Fibroblast of lung (primary cell): ENCODE measurements around the gene WNT6. TPM values are rescaled to one million over a fixed set of nuclear protein-coding genes. Genes with fewer than 3 reads are reported as not detected.

Experiments used
- DNase-seq, 2 donors: peaks; one replicate each; pipeline versions ENCODE4 v3.0.0 to v3.0.0-alpha.2; 2010; ENCODE audit warnings: low read depth in 2 of 2
- H2AFZ ChIP-seq: 2 replicates; pipeline ENCODE4 v1.5.1; 2012; ENCODE audit warnings: low read length, control low read depth, inconsistent platforms
- H3K27ac ChIP-seq: 2 replicates; pipeline ENCODE4 v1.5.1; 2011; ENCODE audit warnings: low read length, control low read depth; ENCODE audit not compliant: insufficient read depth
- H3K27me3 ChIP-seq: 2 replicates; pipeline ENCODE4 v1.5.1; 2011; ENCODE audit warnings: mild to moderate bottlenecking, low read length; ENCODE audit not compliant: control insufficient read depth, insufficient read depth
- H3K36me3 ChIP-seq: 2 replicates; pipeline ENCODE4 v1.5.1; 2011; ENCODE audit warnings: low read length; ENCODE audit not compliant: control insufficient read depth, insufficient read depth
- H3K4me1 ChIP-seq: 2 replicates; pipeline ENCODE4 v1.5.1; 2011; ENCODE audit warnings: low read length; ENCODE audit not compliant: control insufficient read depth, insufficient read depth; ENCODE audit errors: extremely low read depth
- H3K4me2 ChIP-seq: 2 replicates; pipeline ENCODE4 v1.5.1; 2011; ENCODE audit warnings: low read length, control low read depth; ENCODE audit not compliant: insufficient read depth; ENCODE audit errors: extremely low read depth
- H3K4me3 ChIP-seq, 4 experiments: fragments of 200-600 bp in 1 of 4; sonication (generic) in 1 of 4; replicated peaks in 1 of 4; 2 replicates each; pipeline ENCODE4 v1.5.1; 2011 to 2016; ENCODE audit warnings: low read length in 4 of 4, low read depth in 3 of 4, mild to moderate bottlenecking in 3 of 4, control low read depth in 2 of 4, inconsistent platforms in 1 of 4, mixed read lengths in 1 of 4; ENCODE audit not compliant: insufficient read depth in 1 of 4; ENCODE audit errors: control extremely low read depth in 1 of 4
- H3K79me2 ChIP-seq: 2 replicates; pipeline ENCODE4 v1.5.1; 2012; ENCODE audit warnings: mild to moderate bottlenecking, low read length, inconsistent platforms; ENCODE audit not compliant: control insufficient read depth, insufficient read depth
- H3K9ac ChIP-seq: 2 replicates; pipeline ENCODE4 v1.5.1; 2011; ENCODE audit warnings: mild to moderate bottlenecking, low read length, control low read depth; ENCODE audit not compliant: insufficient read depth
- H3K9me3 ChIP-seq: 2 replicates; pipeline ENCODE4 v1.5.1; 2012; ENCODE audit warnings: low read depth, low read length; ENCODE audit not compliant: control insufficient read depth, insufficient read depth
- H4K20me1 ChIP-seq: 2 replicates; pipeline ENCODE4 v1.5.1; 2011; ENCODE audit warnings: low read length; ENCODE audit not compliant: control insufficient read depth, insufficient read depth; ENCODE audit errors: extremely low read depth
- EZH2 ChIP-seq: IDR thresholded peaks from 2 replicates; pipeline ENCODE4 v1.5.1; 2012; ENCODE audit warnings: low read length, control low read depth, mild to moderate bottlenecking; ENCODE audit errors: missing control alignments
- polyA plus RNA-seq, 2 donors: library from polyadenylated mRNA; depleted of rRNA in 1 of 2; stranded (reverse) in 1 of 2; unstranded in 1 of 2; fragments of >200 nt; gene quantifications; 2 replicates each; pipeline ENCODE4 v1.2.1, GENCODE V29; 2011 to 2012; ENCODE audit warnings: missing spikeins in 1 of 2
- total RNA-seq: library from RNA; depleted of rRNA; stranded (reverse); fragments of >200 nt; gene quantifications from 2 replicates; pipeline ENCODE4 v1.2.1, GENCODE V29; 2014
- TF ChIP-seq, protein P1 (sequence below), 2 donors: IDR thresholded peaks in 1 of 2; conservative IDR thresholded peaks in 1 of 2; 1 replicate in 1 of 2; 2 replicates in 1 of 2; pipeline ENCODE4 v1.5.1; 2011 to 2012; ENCODE audit warnings: low read length in 2 of 2, control low read depth in 1 of 2, inconsistent platforms in 1 of 2, low read depth in 1 of 2, mild to moderate bottlenecking in 1 of 2

Gene WNT6
- total and polyA plus RNA-seq, 2 donors (not counting 1 experiment from before 2014, with no cell fraction given) = not detected

DNA sequence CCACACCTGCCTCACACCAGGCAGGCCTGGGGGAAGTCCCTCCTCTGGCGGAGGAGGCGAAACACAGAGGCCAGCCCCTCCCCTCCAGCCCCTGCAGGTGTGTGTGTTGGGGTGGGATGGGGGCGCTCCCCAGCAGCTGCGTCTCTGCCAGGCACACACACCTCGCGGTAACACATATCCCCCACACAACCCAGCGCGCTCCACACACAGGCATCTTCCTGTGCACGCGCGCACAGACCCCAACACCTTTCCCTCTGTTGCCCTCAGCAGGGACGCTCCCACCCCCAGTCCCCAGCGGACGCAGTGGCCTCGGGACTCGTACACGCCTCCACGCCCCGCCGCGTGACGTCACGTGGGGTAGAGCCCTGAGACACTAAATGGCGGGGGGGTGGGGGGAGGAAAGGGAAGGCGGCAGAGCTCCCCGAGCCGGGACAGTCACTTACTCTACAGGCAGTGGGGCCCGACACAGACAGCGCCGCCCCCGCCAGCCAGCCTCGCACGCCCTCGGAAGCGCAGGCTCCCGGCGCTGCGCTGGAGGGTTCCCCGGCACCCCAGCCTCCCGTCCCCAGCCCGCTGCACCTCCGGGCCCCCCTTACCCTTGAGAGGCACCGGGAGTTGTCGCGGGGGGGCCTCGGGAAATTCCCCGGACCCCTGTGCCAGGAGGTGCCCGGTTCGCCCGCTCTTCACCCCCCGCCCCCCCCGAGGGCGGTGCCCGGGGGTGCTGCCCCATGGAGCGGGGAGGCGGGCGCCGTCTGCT lies 20.7 kb downstream of the WNT6 start, which contains the start of gene WNT10A:
Gene WNT10A, plus strand, starts transcription at position 751 of the 757 bp plus-strand sequence. CDS start 144 bp downstream, outside the sequence.
- Histone ChIP-seq H3K9ac (no peak within 1 kb of the TSS), H3K9me3 (no peaks in the 10 kb centered on the region), H2AFZ (no peak within 1 kb of the TSS), H3K36me3 (no peaks in the 10 kb centered on the region), H3K4me2 (no peak within 1 kb of the TSS), H3K79me2 (no peaks in the 10 kb centered on the region), H3K27ac (no peak within 1 kb of the TSS), H3K4me1 (no peaks in the 10 kb centered on the region), H3K4me3 (no peak within 1 kb of the TSS), H4K20me1 (no peaks in the 10 kb centered on the region), H3K27me3 (peaks cover 59% of the 10 kb centered on the region)
- TF ChIP-seq EZH2 = peak; percentile 87
- TF ChIP-seq, protein P1, sequence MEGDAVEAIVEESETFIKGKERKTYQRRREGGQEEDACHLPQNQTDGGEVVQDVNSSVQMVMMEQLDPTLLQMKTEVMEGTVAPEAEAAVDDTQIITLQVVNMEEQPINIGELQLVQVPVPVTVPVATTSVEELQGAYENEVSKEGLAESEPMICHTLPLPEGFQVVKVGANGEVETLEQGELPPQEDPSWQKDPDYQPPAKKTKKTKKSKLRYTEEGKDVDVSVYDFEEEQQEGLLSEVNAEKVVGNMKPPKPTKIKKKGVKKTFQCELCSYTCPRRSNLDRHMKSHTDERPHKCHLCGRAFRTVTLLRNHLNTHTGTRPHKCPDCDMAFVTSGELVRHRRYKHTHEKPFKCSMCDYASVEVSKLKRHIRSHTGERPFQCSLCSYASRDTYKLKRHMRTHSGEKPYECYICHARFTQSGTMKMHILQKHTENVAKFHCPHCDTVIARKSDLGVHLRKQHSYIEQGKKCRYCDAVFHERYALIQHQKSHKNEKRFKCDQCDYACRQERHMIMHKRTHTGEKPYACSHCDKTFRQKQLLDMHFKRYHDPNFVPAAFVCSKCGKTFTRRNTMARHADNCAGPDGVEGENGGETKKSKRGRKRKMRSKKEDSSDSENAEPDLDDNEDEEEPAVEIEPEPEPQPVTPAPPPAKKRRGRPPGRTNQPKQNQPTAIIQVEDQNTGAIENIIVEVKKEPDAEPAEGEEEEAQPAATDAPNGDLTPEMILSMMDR (conservative IDR thresholded peaks at IDR 0.05 in 1 of 2, IDR thresholded peaks at IDR 0.05 in 1 of 2; ENCODE audit: low read depth in 1 of 2, low read length in 2 of 2) = no peak
- DNase-seq = no peak

DNA sequence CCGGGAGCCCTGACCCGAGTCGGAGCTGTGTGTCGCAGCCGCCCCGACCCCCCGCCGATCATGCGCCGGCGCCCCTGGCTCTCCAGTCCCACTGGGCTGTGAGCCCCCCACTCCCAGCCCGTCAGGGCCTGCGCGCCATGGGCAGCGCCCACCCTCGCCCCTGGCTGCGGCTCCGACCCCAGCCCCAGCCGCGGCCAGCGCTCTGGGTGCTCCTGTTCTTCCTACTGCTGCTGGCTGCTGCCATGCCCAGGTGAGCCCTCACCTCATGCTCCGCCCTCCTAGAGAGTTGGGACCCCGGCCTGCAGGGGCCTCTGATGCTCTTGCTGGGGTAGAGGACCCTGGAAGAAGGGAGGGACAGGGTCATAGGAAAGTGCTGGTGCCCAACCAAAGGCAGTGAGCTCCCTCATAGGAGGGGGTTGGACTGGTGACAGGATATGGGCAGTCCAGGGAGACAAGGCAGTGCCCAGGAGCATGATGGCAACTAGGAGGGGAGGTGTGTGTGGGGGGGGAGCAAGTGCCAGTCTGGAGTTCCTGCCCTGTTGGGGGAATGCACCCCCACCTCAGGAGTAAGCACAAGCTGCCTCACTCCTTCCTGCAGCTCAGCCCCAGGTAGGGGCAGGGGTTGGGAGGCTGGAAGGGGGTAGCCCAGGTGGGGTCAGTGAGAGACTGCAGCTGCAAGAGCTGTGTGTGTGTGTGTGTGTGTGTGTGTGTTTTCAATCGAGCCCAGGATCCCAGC lies 21.4 kb downstream of the WNT6 start:
- Histone ChIP-seq H3K4me1 (no peaks in the 10 kb centered on the region), H3K36me3 (no peaks in the 10 kb centered on the region), H3K79me2 (no peaks in the 10 kb centered on the region), H3K9me3 (no peaks in the 10 kb centered on the region), H3K4me2 (no peak overlapping the region), H3K4me3 (no peak overlapping the region), H3K27me3 (peaks cover 61% of the 10 kb centered on the region), H3K27ac (no peak overlapping the region), H2AFZ (no peak overlapping the region), H4K20me1 (no peaks in the 10 kb centered on the region), H3K9ac (no peak overlapping the region)
- TF ChIP-seq, protein P1 (conservative IDR thresholded peaks at IDR 0.05 in 1 of 2, IDR thresholded peaks at IDR 0.05 in 1 of 2; ENCODE audit: low read depth in 1 of 2, low read length in 2 of 2) = no peak
- TF ChIP-seq EZH2 = peak; percentile 12
- no peak for DNase-seq

DNA sequence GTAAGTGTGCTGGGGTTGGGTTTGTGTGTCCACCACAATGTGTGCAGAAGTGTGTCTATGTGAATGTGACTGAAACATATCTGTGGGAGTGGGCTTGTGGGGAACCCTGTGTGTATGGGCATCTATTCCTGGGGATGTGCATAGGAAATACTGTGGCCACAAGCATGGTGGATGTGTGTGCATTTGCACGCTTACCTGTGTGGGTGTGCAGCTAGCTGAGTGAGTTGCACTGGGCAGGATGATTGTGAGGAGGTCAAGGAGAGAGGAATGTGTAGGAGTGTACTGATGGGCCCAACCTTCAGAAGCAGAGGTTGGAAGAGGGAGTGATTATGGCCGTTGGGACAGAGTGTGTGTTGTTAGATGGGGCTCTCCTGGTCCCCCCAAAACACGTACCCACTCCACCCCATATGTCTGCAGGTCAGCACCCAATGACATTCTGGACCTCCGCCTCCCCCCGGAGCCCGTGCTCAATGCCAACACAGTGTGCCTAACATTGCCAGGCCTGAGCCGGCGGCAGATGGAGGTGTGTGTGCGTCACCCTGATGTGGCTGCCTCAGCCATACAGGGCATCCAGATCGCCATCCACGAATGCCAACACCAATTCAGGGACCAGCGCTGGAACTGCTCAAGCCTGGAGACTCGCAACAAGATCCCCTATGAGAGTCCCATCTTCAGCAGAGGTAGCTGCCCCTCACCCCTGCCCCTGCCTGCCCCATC lies 22.3 kb downstream of the WNT6 start:
- Histone ChIP-seq H3K27me3 (peaks cover 57% of the 10 kb centered on the region), H3K9ac (no peak overlapping the region), H3K4me3 (no peak overlapping the region), H3K4me1 (no peaks in the 10 kb centered on the region), H3K27ac (no peak overlapping the region), H3K9me3 (no peaks in the 10 kb centered on the region), H3K4me2 (no peak overlapping the region), H3K79me2 (no peaks in the 10 kb centered on the region), H3K36me3 (no peaks in the 10 kb centered on the region), H2AFZ (no peak overlapping the region), H4K20me1 (no peaks in the 10 kb centered on the region)
- TF ChIP-seq, protein P1 (conservative IDR thresholded peaks at IDR 0.05 in 1 of 2, IDR thresholded peaks at IDR 0.05 in 1 of 2; ENCODE audit: low read depth in 1 of 2, low read length in 2 of 2) = no peak
- no peak for TF ChIP-seq EZH2
- no peak for DNase-seq
